Brain microvascular endothelial cell (primary cell): ENCODE measurements around the gene SUDS3.
A peak's percentile ranks its signal among the peaks of the same experiment; 100 is the strongest.

Experiments
- DNase-seq: peaks from one replicate; pipeline ENCODE4 v3.0.0-alpha.2; 2020
- H3K27ac ChIP-seq: fragments of 250-450 bp; sonication (Bioruptor Pico); 2 replicates; pipeline ENCODE4 v1.5.1; 2020; ENCODE audit warnings: mild to moderate bottlenecking, moderate library complexity
- H3K27me3 ChIP-seq: fragments of 250-450 bp; sonication (Bioruptor Pico); replicated peaks from 2 replicates; pipeline ENCODE4 v1.5.1; 2020; ENCODE audit warnings: mild to moderate bottlenecking
- H3K36me3 ChIP-seq: fragments of 250-450 bp; sonication (Bioruptor Pico); replicated peaks from 2 replicates; pipeline ENCODE4 v1.5.1; 2020; ENCODE audit warnings: mild to moderate bottlenecking
- H3K4me3 ChIP-seq: 2 replicates; pipeline ENCODE4 v1.5.1; 2011; ENCODE audit warnings: low read depth, mild to moderate bottlenecking, control low read depth, low read length, moderate library complexity
- CTCF ChIP-seq: IDR thresholded peaks from 2 replicates; pipeline ENCODE4 v1.5.1; 2011; ENCODE audit warnings: low read depth, mild to moderate bottlenecking, moderate library complexity, low read length, control low read depth, inconsistent platforms; ENCODE audit errors: missing control alignments
- in situ Hi-C: cut with HindIII; loops from 2 replicates; pipeline ENCODE4 v1.10.0; 2017; ENCODE audit warnings: low sequenced_read_pairs, low pct_ligation_motif_present

Gene SUDS3

GRCh38 chr12:118370601-118371000 is 5.8 kb upstream of the SUDS3 start:
- Histone ChIP-seq H3K4me3 (peak overlapping the region; percentile 9), H3K36me3 (no peaks in the 10 kb centered on the region), H3K27ac (no peak overlapping the region), H3K27me3 (no peaks in the 10 kb centered on the region)
- DNase-seq = no peak
- TF ChIP-seq CTCF = no peak
- in situ Hi-C loops = loop anchor here (25.0 kb wide), 1 partner anchor 183 kb away; no protein-coding TSS in a partner anchor

GRCh38 chr12:118371321-118372282 is 4.8 kb upstream of the SUDS3 start:
- in situ Hi-C loops = loop anchor here (25.0 kb wide), 1 partner anchor 184 kb away; no protein-coding TSS in a partner anchor
- Histone ChIP-seq H3K27ac (peak overlapping the region; percentile 10), H3K27me3 (no peaks in the 10 kb centered on the region), H3K4me3 (peak overlapping the region; percentile 93), H3K36me3 (no peaks in the 10 kb centered on the region)
- TF ChIP-seq CTCF = no peak
- DNase-seq = no peak

DNA sequence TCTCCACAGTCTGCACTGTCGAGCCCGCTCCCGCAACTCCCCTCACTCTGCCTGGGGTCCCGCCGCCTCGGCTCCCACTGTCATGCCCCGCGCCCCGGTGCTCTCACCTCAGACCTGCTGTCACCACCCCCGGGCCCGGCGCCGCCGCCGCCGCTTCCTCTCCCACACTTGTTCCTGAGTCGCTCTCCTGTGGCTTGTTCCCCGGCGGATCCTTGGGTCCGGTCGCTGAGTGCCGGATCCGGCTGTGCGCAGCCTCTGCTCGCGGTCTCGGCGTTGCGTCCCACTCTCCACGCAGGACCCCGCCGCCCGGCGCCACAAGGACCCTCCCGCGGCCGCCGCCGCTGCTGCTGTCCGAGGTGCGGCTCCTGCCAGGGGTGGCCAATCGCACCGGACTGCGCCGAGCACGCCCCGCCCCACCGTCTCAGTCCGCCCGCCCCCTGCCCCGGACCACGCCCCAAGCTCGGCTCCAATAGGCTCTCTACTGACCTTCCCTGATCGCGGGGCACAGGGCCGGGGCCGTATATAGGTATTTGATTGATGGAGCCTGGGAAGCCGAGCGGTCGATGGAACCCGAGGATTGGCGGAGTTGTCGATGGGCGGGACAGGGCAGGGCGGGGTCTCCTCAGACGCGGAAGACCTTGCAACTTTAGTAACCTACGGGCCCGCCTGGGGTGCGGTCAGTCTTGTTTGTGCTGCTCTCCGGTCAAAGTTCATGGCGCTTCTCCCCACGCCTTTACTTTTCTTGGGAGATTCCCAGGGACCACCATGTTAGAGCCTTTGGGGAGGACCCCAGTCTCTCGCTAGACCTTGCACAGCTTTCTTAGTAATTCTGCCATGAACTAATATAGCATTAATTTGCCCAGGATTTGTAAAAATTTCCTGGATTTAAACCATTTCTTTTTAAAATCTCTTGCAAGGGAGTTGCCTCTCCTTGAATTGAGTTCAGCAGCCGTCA is 3.5 kb upstream of the SUDS3 start, which contains the start of gene TAOK3:
TSS of gene TAOK3 (minus strand) at position 367 of the 955 bp plus-strand sequence. CDS start 117,340 bp downstream, outside the sequence.
- H3K27ac ChIP-seq = peak within 1 kb of the TSS; percentile 60
- H3K27me3 ChIP-seq = no peaks in the 10 kb centered on the region
- peak; percentile 99 for DNase-seq
- H3K36me3 ChIP-seq = no peaks in the 10 kb centered on the region
- peak within 1 kb of the TSS; percentile 93 for H3K4me3 ChIP-seq
- in situ Hi-C loops = loop anchor here (25.0 kb wide), 1 partner anchor 186 kb away; no protein-coding TSS in a partner anchor
- no peak for TF ChIP-seq CTCF

- no peaks in the 10 kb centered on the region for H3K36me3 ChIP-seq
- peak overlapping the region; percentile 78 for H3K4me3 ChIP-seq
- no peak for DNase-seq
- in situ Hi-C loops = loop anchor here (25.0 kb wide), 1 partner anchor 186 kb away; no protein-coding TSS in a partner anchor
- TF ChIP-seq CTCF = no peak
- no peak overlapping the region for H3K27ac ChIP-seq
- no peaks in the 10 kb centered on the region for H3K27me3 ChIP-seq
Measured at GRCh38 chr12:118373616-118374015, 2.7 kb upstream of the SUDS3 start.

GRCh38 chr12:118374126-118374725 is 2.1 kb upstream of the SUDS3 start:
- no peak for TF ChIP-seq CTCF
- Histone ChIP-seq H3K27me3 (no peaks in the 10 kb centered on the region), H3K4me3 (no peak overlapping the region), H3K27ac (no peak overlapping the region), H3K36me3 (no peaks in the 10 kb centered on the region)
- no peak for DNase-seq
- in situ Hi-C loops = loop anchor here (25.0 kb wide), 1 partner anchor 187 kb away; no protein-coding TSS in a partner anchor
